Heart left ventricle (tissue), 16 donors: ENCODE results near the gene MPDU1. TPM values are rescaled to one million over a fixed set of nuclear protein-coding genes. Genes with fewer than 3 reads are reported as not detected.

ENCODE experiments used
- ATAC-seq, 4 donors: fragments of 200-7000 bp; cut with Tn5 transposase; one replicate each; pipeline ENCODE4 v1.9.1; 2020 to 2022; ENCODE audit warnings: moderate library complexity in 4 of 4, mild to moderate bottlenecking in 3 of 4, moderate number of reproducible peaks in 1 of 4
- DNase-seq, 5 donors: peaks; one replicate each; pipeline ENCODE4 v3.0.0-alpha.2; 2020
- H3K27ac ChIP-seq, 12 donors: fragments of 200-600 bp; sonication (generic) in 4 of 12; one replicate each; pipeline versions ENCODE4 v1.5.0 to v1.8.0; 2016 to 2022; ENCODE audit warnings: mild to moderate bottlenecking in 2 of 12
- H3K27me3 ChIP-seq, 9 donors: fragments of 200-600 bp; sonication (generic) in 2 of 9; one replicate each; pipeline versions ENCODE4 v1.5.1 to v1.8.0; 2016 to 2022; ENCODE audit warnings: mild to moderate bottlenecking in 3 of 9
- H3K36me3 ChIP-seq, 9 donors: fragments of 200-600 bp; sonication (generic) in 2 of 9; one replicate each; pipeline versions ENCODE4 v1.5.0 to v1.8.0; 2018 to 2022; ENCODE audit warnings: mild to moderate bottlenecking in 2 of 9
- H3K4me1 ChIP-seq, 12 donors: fragments of 200-600 bp; sonication (generic) in 4 of 12; one replicate each; pipeline versions ENCODE4 v1.5.0 to v1.8.0; 2016 to 2022; ENCODE audit warnings: mild to moderate bottlenecking in 3 of 12
- H3K4me3 ChIP-seq, 12 donors: fragments of 200-600 bp; sonication (generic) in 4 of 12; one replicate each; pipeline versions ENCODE4 v1.5.0 to v1.8.0; 2017 to 2022; ENCODE audit warnings: mild to moderate bottlenecking in 9 of 12, moderate library complexity in 4 of 12
- H3K9me3 ChIP-seq, 12 donors: fragments of 200-600 bp; sonication (generic) in 4 of 12; one replicate each; pipeline versions ENCODE4 v1.5.0 to v1.8.0; 2016 to 2022; ENCODE audit warnings: mild to moderate bottlenecking in 1 of 12
- CTCF ChIP-seq, 12 donors: fragments of 200-600 bp; sonication (generic) in 4 of 12; IDR thresholded peaks; one replicate each; pipeline versions ENCODE4 v1.5.0 to v1.8.0; 2018 to 2022; ENCODE audit warnings: antibody characterized with exemption in 12 of 12, mild to moderate bottlenecking in 5 of 12
- POLR2A ChIP-seq, 2 donors: fragments of 450-650 bp; IDR thresholded peaks; one replicate each; pipeline ENCODE4 v1.6.1; 2017; ENCODE audit warnings: antibody characterized with exemption in 2 of 2, mild to moderate bottlenecking in 2 of 2, moderate library complexity in 2 of 2
- WGBS, 4 donors: extraction: QIAGEN DNeasy Blood & Tissue Kit in 2 of 4; methylation state at CpG; one replicate each; pipeline versions ENCODE4 v1.1.5 to v1.1.7; 2013 to 2018; 5-methylcytosine and 5-hydroxymethylcytosine counted together
- intact Hi-C, 10 donors: fragments of 100-400 bp; cut with DNase I; formaldehyde crosslinking; loops; one replicate each; pipeline versions ENCODE4 v1.11.1 to v1.14.2; 2022
- polyA plus RNA-seq, 2 donors: library from polyadenylated mRNA; stranded (reverse); fragments of 200-250 nt; gene quantifications; one replicate each; pipeline ENCODE4 v1.2.3, GENCODE V29; 2013
- total RNA-seq, 9 donors: library from RNA; depleted of rRNA in 2 of 9; stranded (reverse); fragments of >200 nt in 2 of 9; fragmentation: NEBNext Ultra II Directional in 3 of 9; extraction: Animal tissue kit (Norgen Biotek cat#: 25700) in 3 of 9; gene quantifications; one replicate each; pipeline versions ENCODE4 v1.1.0 to v1.2.4, GENCODE V29; 2016 to 2023
- donor health status: ischemic (EF 13 %, LVEDD 7.1; RV severe dilation, severe dysfunction).
- donor health status: healthy with polysubstance abuse.
- donor health status: DM: no; HTN: yes; CAD: no.
- donor health status: DM: no; HTN: no; CAD: no.
- donor health status: ischemic (EF 25% LVEDD 6.9; RV normal size, moderate dysfunction).
- donor health status: ischemic (EF 25% LVEDD 5.7; RV mildly dilated, moderate dysfunction).
- donor health status: healthy.
- donor health status: DM: yes; HTN: yes; CAD: no.
- donor health status: ischemic (EF 35%, LVEDD 5.7; RV mildly dilated, moderate dysfunction).
- donor health status: nonischemic (EF 11% LVEDD 7.7; RV severe dilation, severe dysfunction).
- donor health status: DM: yes; HTN: yes; CAD: no.
- donor health status: PGD.
- donor health status: ischemic (EF 29% LVEDD 5.4; RV normal size, mild dysfunction).
- donor health status: nonischemic (EF 23%, LVEDD 6.1; RV moderate dilation, normal function).

The MPDU1 gene
- total and polyA plus RNA-seq, 11 donors = 18.4 to 106 (median 33.3) TPM

- H3K9me3 ChIP-seq = no peaks in the 10 kb centered on the region
- DNase-seq = peak in 4 of 5 donors; percentile 59 to 76 (median 74)
- H3K27ac ChIP-seq = peak overlapping the region in 11 of 12 donors; percentile 90 to 98 (median 94)
- H3K36me3 ChIP-seq = peaks cover 0 to 25% (median 24%) of the 10 kb centered on the region in 9 donors
- ATAC-seq = peak; percentile 21 to 45 (median 38)
- H3K4me3 ChIP-seq = peak overlapping the region in 10 of 12 donors; percentile 58 to 98 (median 93)
- TF ChIP-seq CTCF (IDR thresholded peaks at IDR 0.05) (peak in 10 of 12 donors; percentile 25 to 66 (median 42)), POLR2A (IDR thresholded peaks at IDR 0.05) (no peak)
- no peaks in the 10 kb centered on the region for H3K27me3 ChIP-seq
- 29 to 39% (median 38%) methylated on average over 22 of the region's 22 CpGs for WGBS, 4 donors
- intact Hi-C loops = loop anchor here (1.0 to 10.0 kb wide), 12 partner anchors 12 to 208 kb away; partner anchors contain the start of genes KCTD11 (in 3 of the 10), FGF11 (in 2 of the 10), TMEM102 (in 2 of the 10) and TMEM95 (in 2 of the 10)
- H3K4me1 ChIP-seq = peaks cover 11 to 75% (median 57%) of the 10 kb centered on the region in 12 donors
Observed at GRCh38 chr17:7560172-7561027, 23.3 kb upstream of the MPDU1 start.

GRCh38 chr17:7561028-7561575, 22.6 kb upstream of the MPDU1 start:
- peak overlapping the region; percentile 80 to 98 (median 94) for H3K27ac ChIP-seq
- peaks cover 0 to 32% (median 31%) of the 10 kb centered on the region in 9 donors for H3K36me3 ChIP-seq
- H3K4me3 ChIP-seq = peak overlapping the region; percentile 58 to 98 (median 93)
- intact Hi-C loops = loop anchor here (1.0 to 10.0 kb wide), 12 partner anchors 11 to 209 kb away; partner anchors contain the start of genes KCTD11 (in 3 of the 10), FGF11 (in 2 of the 10), TMEM102 (in 2 of the 10) and TMEM95 (in 2 of the 10)
- H3K4me1 ChIP-seq = peaks cover 11 to 75% (median 57%) of the 10 kb centered on the region in 12 donors
- TF ChIP-seq CTCF (IDR thresholded peaks at IDR 0.05) (peak; percentile 78 to 90 (median 86)), POLR2A (IDR thresholded peaks at IDR 0.05) (no peak)
- no peaks in the 10 kb centered on the region for H3K27me3 ChIP-seq
- DNase-seq = peak; percentile 90 to 94 (median 92)
- 0 to 1% (median 1%) methylated on average over 27 to 32 of the region's 32 CpGs for WGBS, 4 donors
- ATAC-seq = peak; percentile 67 to 80 (median 77)
- no peaks in the 10 kb centered on the region for H3K9me3 ChIP-seq

- Histone ChIP-seq H3K9me3 (no peaks in the 10 kb centered on the region), H3K4me3 (peak within 1 kb of the TSS; percentile 58 to 98 (median 93)), H3K27ac (peak within 1 kb of the TSS; percentile 80 to 98 (median 94)), H3K27me3 (no peaks in the 10 kb centered on the region), H3K4me1 (peaks cover 11 to 75% (median 57%) of the 10 kb centered on the region in 12 donors), H3K36me3 (peaks cover 0 to 38% (median 36%) of the 10 kb centered on the region in 9 donors)
- 0 to 1% (median 1%) methylated on average over 31 to 82 of the region's 82 CpGs for whole genome bisulfite sequencing, 4 donors
- TF ChIP-seq CTCF (IDR thresholded peaks at IDR 0.05) = no peak
- TF ChIP-seq POLR2A (IDR thresholded peaks at IDR 0.05) = peak in 1 of 2 donors; percentile 61
- intact Hi-C loops = loop anchor here (1.0 to 10.0 kb wide), 12 partner anchors 11 to 209 kb away; partner anchors contain the start of genes KCTD11 (in 3 of the 10), FGF11 (in 2 of the 10), TMEM102 (in 2 of the 10) and TMEM95 (in 2 of the 10)
- ATAC-seq (peak; percentile 55 to 87 (median 80)), DNase-seq (peak; percentile 92 to 96 (median 93))
Observed at GRCh38 chr17:7561589-7562207, 22.0 kb upstream of the MPDU1 start, which contains the start of gene SENP3. Gene SENP3 (plus strand): TSS chr17:7561919. CDS start chr17:7563077, 1,158 bp downstream.
